HCT116 (cell line): ENCODE results near the gene SERPINH1. TPM values are rescaled to one million over a fixed set of nuclear protein-coding genes. Genes with fewer than 3 reads are reported as not detected.
A peak's percentile ranks its signal among the peaks of the same experiment; 100 is the strongest.

ENCODE experiments used
- ATAC-seq: fragments of 200-7000 bp; cut with Tn5 transposase; 2 replicates; pipeline ENCODE4 v1.9.1; 2020; ENCODE audit warnings: mild to moderate bottlenecking, moderate library complexity
- BruUV-seq: library from RNA; stranded (reverse); fragments of 400-500 nt; replicated peaks from 2 replicates; lab custom pipeline; 2021; lab: Mats Ljungman, UMichigan
- CTCF ChIA-PET: fragments of 300-600 bp; sonication (Branson Sonifier 250); formaldehyde crosslinking; loops from one replicate; lab custom pipeline; 2021; ENCODE audit warnings: antibody characterized with exemption; lab: Charles Lee
- POLR2A ChIA-PET: fragments of 300-600, 350-600 bp; sonication (Branson Sonifier 250); formaldehyde crosslinking; loops from one replicate; lab custom pipeline; 2021; ENCODE audit warnings: antibody characterized with exemption; lab: Charles Lee
- RAD21 ChIA-PET, 2 experiments: fragments of 300-600 bp; sonication (Branson Sonifier 250); formaldehyde crosslinking; loops; one replicate each; lab custom pipeline; 2023; ENCODE audit warnings: low total read pairs in 2 of 2; ENCODE audit not compliant: uncharacterized antibody in 2 of 2, unreplicated experiment in 2 of 2, low non-redundant PET in 1 of 2; lab: Charles Lee
- DNase-seq: peaks from one replicate; pipeline ENCODE4 v3.0.0-alpha.2; 2010; ENCODE audit warnings: low read depth, low spot score
- H2AFZ ChIP-seq: fragments of 200-600 bp; shearing (Covaris generic), sonication (generic); 2 replicates; pipeline ENCODE4 v1.6.1; 2017; ENCODE audit warnings: low read depth, mixed run types, mixed read lengths, antibody characterized with exemption, low read length; ENCODE audit not compliant: poor library complexity, severe bottlenecking
- H3K27ac ChIP-seq: 2 replicates; pipeline ENCODE4 v1.5.1; 2012; ENCODE audit warnings: low read depth, low read length
- H3K27me3 ChIP-seq: fragments of 200-600 bp; sonication (generic); 2 replicates; pipeline ENCODE4 v1.6.1; 2016; ENCODE audit warnings: mixed run types, low read length, mixed read lengths; ENCODE audit not compliant: insufficient read depth
- H3K36me3 ChIP-seq, 2 experiments: fragments of 200-500 bp in 1 of 2; fragments of 200-600 bp in 1 of 2; sonication (Bioruptor generic) in 1 of 2; sonication (generic) in 1 of 2; 2 replicates each; pipeline versions ENCODE4 v1.5.1 to v1.6.1; 2014 to 2016; ENCODE audit warnings: low read length in 2 of 2, inconsistent platforms in 1 of 2, mixed read lengths in 1 of 2, mixed run types in 1 of 2; ENCODE audit not compliant: insufficient read depth in 2 of 2, control insufficient read depth in 1 of 2
- H3K4me1 ChIP-seq, 2 experiments: fragments of 200-600 bp in 1 of 2; sonication (generic) in 1 of 2; 2 replicates each; pipeline versions ENCODE4 v1.5.1 to v1.6.1; 2012 to 2017; ENCODE audit warnings: low read length in 2 of 2, inconsistent platforms in 1 of 2, mild to moderate bottlenecking in 1 of 2, mixed read lengths in 1 of 2, mixed run types in 1 of 2, moderate library complexity in 1 of 2; ENCODE audit not compliant: insufficient read depth in 2 of 2, control insufficient read depth in 1 of 2
- H3K4me2 ChIP-seq: fragments of 200-600 bp; sonication (generic); 2 replicates; pipeline ENCODE4 v1.6.1; 2017; ENCODE audit warnings: mixed run types, low read length, mixed read lengths
- H3K4me3 ChIP-seq, 2 experiments: fragments of 200-600 bp in 1 of 2; sonication (generic) in 1 of 2; replicated peaks in 1 of 2; 2 replicates each; pipeline ENCODE4 v1.5.1; 2011 to 2016; ENCODE audit warnings: low read length in 2 of 2, control low read depth in 1 of 2, low read depth in 1 of 2, mild to moderate bottlenecking in 1 of 2, mixed read lengths in 1 of 2, mixed run types in 1 of 2
- H3K79me2 ChIP-seq: fragments of 200-600 bp; sonication (generic); 2 replicates; pipeline ENCODE4 v1.6.1; 2017; ENCODE audit warnings: mild to moderate bottlenecking, mixed run types, low read length, moderate library complexity, mixed read lengths; ENCODE audit not compliant: insufficient read depth
- H3K9ac ChIP-seq: fragments of 200-600 bp; sonication (generic); 2 replicates; pipeline ENCODE4 v1.6.1; 2016; ENCODE audit warnings: low read length, mixed read lengths
- H3K9me2 ChIP-seq: fragments of 200-600 bp; sonication (generic), shearing (Covaris generic); 2 replicates; pipeline ENCODE4 v1.6.1; 2017; ENCODE audit warnings: mixed run types, mild to moderate bottlenecking, moderate library complexity; ENCODE audit not compliant: insufficient read depth
- H3K9me3 ChIP-seq, 2 experiments: fragments of 200-500 bp in 1 of 2; fragments of 200-600 bp in 1 of 2; sonication (Bioruptor generic) in 1 of 2; sonication (generic) in 1 of 2; 2 replicates each; pipeline ENCODE4 v1.6.1; 2014 to 2017; ENCODE audit warnings: low read length in 2 of 2, mixed read lengths in 2 of 2, inconsistent platforms in 1 of 2, low read depth in 1 of 2, mild to moderate bottlenecking in 1 of 2, mixed run types in 1 of 2, moderate library complexity in 1 of 2; ENCODE audit not compliant: control insufficient read depth in 1 of 2, insufficient read depth in 1 of 2
- H4K20me1 ChIP-seq: fragments of 200-600 bp; sonication (generic), shearing (Covaris generic); 2 replicates; pipeline ENCODE4 v1.6.1; 2017; ENCODE audit warnings: mixed run types, mild to moderate bottlenecking, moderate library complexity; ENCODE audit not compliant: insufficient read depth
- CBX3 ChIP-seq: IDR thresholded peaks from 2 replicates; pipeline ENCODE4 v1.6.1; 2012; ENCODE audit warnings: low read depth
- CEBPB ChIP-seq: IDR thresholded peaks from 2 replicates; pipeline ENCODE4 v1.6.1; 2012; ENCODE audit warnings: low read depth
- CTCF ChIP-seq, 3 experiments: fragments of 200-600 bp in 1 of 3; sonication (generic) in 1 of 3; IDR thresholded peaks in 2 of 3; conservative IDR thresholded peaks in 1 of 3; 2 replicates each; pipeline ENCODE4 v1.5.1; 2012 to 2017; ENCODE audit warnings: low read depth in 2 of 3, low read length in 2 of 3, antibody characterized with exemption in 1 of 3, borderline replicate concordance in 1 of 3, control low read depth in 1 of 3, mild to moderate bottlenecking in 1 of 3, mixed read lengths in 1 of 3, mixed run types in 1 of 3, moderate library complexity in 1 of 3; ENCODE audit not compliant: insufficient read depth in 1 of 3
- ELF1 ChIP-seq: IDR thresholded peaks from 2 replicates; pipeline ENCODE4 v1.6.1; 2012; ENCODE audit warnings: low read depth, borderline replicate concordance
- EZH2 ChIP-seq: fragments of 200-600 bp; sonication (generic); IDR thresholded peaks from 2 replicates; pipeline ENCODE4 v1.6.1; 2017; ENCODE audit warnings: antibody characterized with exemption, mixed run types
- EZH2phosphoT487 ChIP-seq: fragments of 200-600 bp; IDR thresholded peaks from 2 replicates; pipeline ENCODE4 v1.6.1; 2018; ENCODE audit warnings: antibody characterized with exemption, borderline replicate concordance
- FOSL1 ChIP-seq: IDR thresholded peaks from 2 replicates; pipeline ENCODE4 v1.6.1; 2012; ENCODE audit warnings: low read depth
- JUND ChIP-seq: IDR thresholded peaks from 2 replicates; pipeline ENCODE4 v1.6.1; 2012
- MAX ChIP-seq: IDR thresholded peaks from 2 replicates; pipeline ENCODE4 v1.6.1; 2012
- POLR2A ChIP-seq: IDR thresholded peaks from 2 replicates; pipeline ENCODE4 v1.7.0; 2011; ENCODE audit warnings: borderline replicate concordance; ENCODE audit not compliant: insufficient read depth, insufficient read length; ENCODE audit errors: extremely low read depth
- POLR2AphosphoS5 ChIP-seq: IDR thresholded peaks from 2 replicates; pipeline ENCODE4 v1.6.1; 2011; ENCODE audit warnings: mild to moderate bottlenecking, low read depth, low read length, moderate library complexity
- RAD21 ChIP-seq: IDR thresholded peaks from 2 replicates; pipeline ENCODE4 v1.6.1; 2012; ENCODE audit warnings: low read depth, mild to moderate bottlenecking
- REST ChIP-seq: IDR thresholded peaks from 2 replicates; pipeline ENCODE4 v1.6.1; 2012; ENCODE audit warnings: low read depth
- SIN3A ChIP-seq: IDR thresholded peaks from 2 replicates; pipeline ENCODE4 v1.6.1; 2012; ENCODE audit warnings: low read depth
- SP1 ChIP-seq: IDR thresholded peaks from 2 replicates; pipeline ENCODE4 v1.6.1; 2012; ENCODE audit warnings: low read depth
- TCF7L2 ChIP-seq: IDR thresholded peaks from 2 replicates; pipeline ENCODE4 v1.7.0; 2011; ENCODE audit warnings: borderline replicate concordance, inconsistent platforms; ENCODE audit not compliant: insufficient read depth, insufficient read length; ENCODE audit errors: extremely low read depth
- YY1 ChIP-seq: IDR thresholded peaks from 2 replicates; pipeline ENCODE4 v1.6.1; 2011; ENCODE audit warnings: low read length, low read depth, moderate library complexity, mild to moderate bottlenecking; ENCODE audit not compliant: insufficient replicate concordance; ENCODE audit errors: extremely low read depth
- ZBTB33 ChIP-seq: IDR thresholded peaks from 2 replicates; pipeline ENCODE4 v1.6.1; 2011; ENCODE audit warnings: mild to moderate bottlenecking, low read length, moderate library complexity; ENCODE audit not compliant: insufficient replicate concordance; ENCODE audit errors: extremely low read depth
- ZFX ChIP-seq: fragments of 450-650 bp; IDR thresholded peaks from 2 replicates; pipeline ENCODE4 v1.6.1; 2017
- intact Hi-C: fragments of 100-400 bp; cut with micrococcal nuclease; formaldehyde crosslinking; loops from 2 replicates; pipeline ENCODE4 v1.10.0; 2022
- total RNA-seq: library from RNA; stranded (reverse); gene quantifications from one replicate; pipeline ENCODE4 v1.2.1, GENCODE V29; 2021; ENCODE audit not compliant: unreplicated experiment

SERPINH1 gene
- total RNA-seq, 1 experiment from 2014 or later, result 84.9 TPM

GRCh38 chr11:75536786-75537641 lies 25.0 kb upstream of the SERPINH1 start:
- Histone ChIP-seq H3K36me3 (no peaks in the 10 kb centered on the region), H3K9ac (peak overlapping the region; percentile 47), H2AFZ (peak overlapping the region; percentile 24), H3K9me3 (no peaks in the 10 kb centered on the region), H3K27me3 (no peaks in the 10 kb centered on the region), H3K9me2 (no peaks in the 10 kb centered on the region), H4K20me1 (no peaks in the 10 kb centered on the region), H3K4me2 (peak overlapping the region; percentile 82), H3K27ac (peak overlapping the region; percentile 37), H3K79me2 (no peaks in the 10 kb centered on the region), H3K4me1 (peaks cover 37 to 69% of the 10 kb centered on the region in 2 experiments), H3K4me3 (peak overlapping the region; percentile 39 to 51)
- RAD21 ChIA-PET, result no interaction called here
- DNase-seq (peak; percentile 87), ATAC-seq (peak; percentile 86)
- TSS peak; percentile 95 for BruUV-seq
- POLR2A ChIA-PET, result interaction anchor here (0.8 to 3.4 kb wide), 2 partner anchors 17 to 25 kb away, joined by 3 to 14 read pairs; partner anchors contain the start of gene SERPINH1
- intact Hi-C loops, result no loop called here
- CTCF ChIA-PET, result interaction anchor here (0.6 to 1.0 kb wide), 3 partner anchors 16 to 360 kb away, joined by 3 to 4 read pairs (median 3); no protein-coding TSS in a partner anchor
- TF ChIP-seq MAX (peak; percentile 91), SP1 (peak; percentile 70), EZH2 (no peak), EZH2phosphoT487 (no peak), JUND (peak; percentile 78), POLR2A (no peak), POLR2AphosphoS5 (peak; percentile 80), ZBTB33 (no peak), RAD21 (no peak), TCF7L2 (no peak), CBX3 (peak; percentile 97), CEBPB (no peak), FOSL1 (peak; percentile 93), ELF1 (no peak), SIN3A (peak; percentile 57; the same call in 1 of the 2 replicates), CTCF (IDR thresholded peaks at IDR 0.05 in 2 of 3, conservative IDR thresholded peaks at IDR 0.05 in 1 of 3; ENCODE audit: borderline replicate concordance in 1 of 3, insufficient read depth in 1 of 3, low read depth in 2 of 3, low read length in 2 of 3) (peak in 2 of 3 experiments; percentile 47; a peak in 4 of 6 replicates), REST (no peak), YY1 (peak; percentile 12), ZFX (no peak)
